GM18507 (cell line): Measurements from ENCODE around the gene ARV1.
A peak's percentile ranks its signal among the peaks of the same experiment; 100 is the strongest.
"Not testable (repeated sequence)": the region's sequence is repeated elsewhere in the genome, so short reads cannot be mapped to it uniquely, and the experiment has no call there.

Source experiments
- DNase-seq: peaks from one replicate; pipeline ENCODE4 v3.0.0; 2011; ENCODE audit warnings: low read depth; ENCODE audit not compliant: insufficient read length; ENCODE audit errors: extremely low spot score
- FAIRE-seq: peaks from 2 replicates; lab custom pipeline; 2011; peaks lifted over from hg19 to GRCh38; lab: Jason Lieb, UNC

ARV1 gene

GRCh38 chr1:231037585-231038517, 59.0 kb downstream of the ARV1 start:
- FAIRE-seq: no peak
- DNase-seq: no peak

- DNase-seq: no peak
Measured at GRCh38 chr1:231039161-231040018, 60.5 kb downstream of the ARV1 start.

GRCh38 chr1:231040019-231040799, 61.3 kb downstream of the ARV1 start, which contains the start of gene FAM89A:
TSS of gene FAM89A (minus strand) at chr1:231040254. CDS start at chr1:231040211, 43 bp downstream.
- peak; percentile 77 for DNase-seq

More at GRCh38 chr1:231039161-231040018, 60.5 kb downstream of the ARV1 start:
- no peak for FAIRE-seq

DNA sequence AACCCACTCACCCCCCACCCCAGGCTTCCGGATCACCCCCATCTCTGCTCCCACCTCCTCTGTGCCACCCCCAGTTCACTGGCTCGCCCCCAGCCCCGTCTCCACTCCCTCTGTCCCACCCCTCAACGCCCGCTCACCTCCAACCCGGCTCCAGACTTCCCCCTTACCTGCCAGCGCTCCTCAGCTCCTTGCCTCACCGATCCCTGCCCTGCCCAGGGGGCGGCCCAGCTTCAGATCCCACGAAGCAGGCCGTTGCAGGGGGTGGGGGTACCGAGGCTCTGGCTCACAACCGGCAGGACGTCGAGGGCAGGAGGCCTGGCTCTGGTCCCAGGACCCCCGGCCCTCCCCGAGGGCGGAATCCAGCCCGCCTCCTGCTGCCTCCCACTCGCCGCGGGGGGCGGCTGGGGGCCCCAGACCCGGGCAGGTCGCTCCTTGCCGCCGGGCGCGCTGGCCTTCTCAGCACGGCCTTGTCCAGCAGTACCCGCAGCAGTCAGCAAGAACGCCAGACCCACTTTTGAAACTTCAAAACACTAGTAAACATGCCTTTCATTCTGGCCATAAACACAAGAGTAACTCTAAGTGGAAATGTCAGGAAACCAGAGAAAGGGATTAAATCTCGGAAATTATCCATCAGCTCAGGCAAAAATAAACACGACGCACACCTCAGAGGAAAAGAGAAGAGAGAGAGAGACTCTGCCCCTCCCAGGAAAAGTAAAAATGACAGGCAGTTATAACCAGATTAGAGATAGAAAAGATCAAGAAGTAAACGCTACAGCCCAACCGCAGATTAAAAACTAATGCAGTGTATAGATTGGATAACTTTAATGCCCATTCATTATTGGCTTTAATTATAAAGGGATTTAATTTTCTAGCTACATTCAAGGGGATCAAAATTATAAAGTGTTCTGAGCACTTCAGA, 62.2 kb downstream of the ARV1 start:
- no peak for DNase-seq
- no peak for FAIRE-seq

More at GRCh38 chr1:231040019-231040799, 61.3 kb downstream of the ARV1 start, which contains the start of gene FAM89A:
- FAIRE-seq: no peak

GRCh38 chr1:231041719-231042261, 62.9 kb downstream of the ARV1 start:
- FAIRE-seq (no peak), DNase-seq (no peak)

DNA sequence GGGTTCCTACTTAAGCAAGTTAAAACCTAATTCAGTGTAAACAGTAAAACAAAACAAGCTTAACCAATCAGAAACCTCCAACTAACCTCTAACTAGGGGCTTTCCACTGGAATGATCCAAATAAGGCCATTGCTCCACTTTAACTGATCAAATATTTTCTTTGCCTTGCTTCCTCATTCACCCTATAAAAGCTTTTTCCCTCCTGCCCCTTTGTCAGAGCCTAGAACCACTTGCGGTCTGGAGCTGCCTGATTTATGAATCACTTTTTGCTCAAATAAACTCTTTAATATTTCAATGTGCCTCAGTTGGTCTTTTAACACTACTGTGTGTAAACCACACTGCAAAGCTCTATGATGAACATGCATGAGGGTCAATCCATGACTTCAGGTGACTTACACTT, 65.7 kb downstream of the ARV1 start:
- DNase-seq (no peak), FAIRE-seq (no peak)

GRCh38 chr1:231045286-231045685, 66.4 kb downstream of the ARV1 start:
- no peak for FAIRE-seq
- DNase-seq: no peak

DNA sequence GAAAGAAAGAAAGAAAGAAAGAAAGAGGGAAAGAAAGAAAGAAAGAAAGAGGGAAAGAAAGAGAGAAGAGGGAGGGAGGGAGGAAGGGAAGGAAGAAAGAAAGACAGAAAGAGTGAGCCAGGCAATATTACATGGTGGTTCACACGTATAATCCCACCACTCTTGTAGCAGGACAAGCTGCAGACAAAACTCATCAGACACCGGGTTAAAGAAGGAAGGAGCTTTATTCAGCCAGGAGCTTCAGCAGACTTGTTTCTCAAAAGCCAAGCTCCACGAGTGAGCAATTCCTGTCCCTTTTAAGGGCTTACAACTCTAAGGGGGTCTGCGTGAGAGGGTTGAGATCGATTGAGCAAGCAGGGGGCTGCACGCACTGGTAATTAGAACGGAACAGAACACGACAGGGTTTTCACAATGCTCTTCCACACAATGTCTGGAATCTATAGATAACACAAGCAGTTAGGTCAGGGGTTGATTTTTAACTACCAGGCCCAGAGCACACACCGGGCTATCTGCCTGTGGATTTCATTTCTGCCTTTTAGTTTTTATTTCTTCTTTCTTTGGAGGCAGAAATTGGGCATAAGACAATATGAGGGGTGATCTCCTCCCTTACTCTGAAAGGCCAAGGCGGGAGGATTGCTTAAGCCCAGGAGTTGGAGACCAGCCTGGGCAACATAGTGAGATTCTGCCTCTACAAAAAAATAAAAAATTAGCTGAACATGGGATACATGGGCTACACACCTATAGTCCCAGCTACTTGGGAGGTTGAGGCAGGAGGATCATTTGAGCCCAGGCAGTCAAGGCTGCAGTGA, 67.2 kb downstream of the ARV1 start:
- DNase-seq, FAIRE-seq: not testable (repeated sequence)

DNA sequence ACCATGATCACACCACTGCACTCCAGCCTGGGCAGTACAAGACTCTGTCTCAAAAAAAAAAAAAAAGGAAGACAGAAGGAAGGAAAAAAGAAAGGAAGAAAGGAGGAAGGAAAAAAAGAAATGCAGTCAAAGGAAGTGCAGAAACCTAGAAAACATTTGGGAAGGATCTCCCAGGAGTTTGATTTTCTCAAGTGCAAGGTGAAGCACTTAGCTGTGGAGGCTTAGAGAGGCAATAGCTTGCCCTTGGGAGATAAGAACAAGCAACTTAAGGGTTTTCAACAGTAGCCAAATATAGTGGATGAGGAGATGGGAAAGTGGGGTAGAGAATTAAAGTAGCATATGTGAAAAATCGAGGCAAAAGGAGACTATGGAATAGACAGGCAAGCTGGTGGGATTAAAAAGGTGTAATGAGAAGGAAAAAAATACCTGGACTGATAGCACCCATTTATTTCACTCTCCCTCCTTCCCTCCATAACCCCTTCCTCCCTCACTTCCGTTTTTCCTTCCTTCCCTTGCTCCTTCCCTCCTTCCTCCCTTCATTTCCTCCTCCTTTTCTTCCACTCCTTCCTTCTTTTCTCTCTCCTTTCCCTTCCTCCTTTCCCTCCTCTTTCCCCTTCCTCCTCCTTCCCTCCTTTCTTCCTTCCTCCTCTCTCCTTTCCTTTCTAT, 68.0 kb downstream of the ARV1 start:
- no peak for FAIRE-seq
- DNase-seq: no peak

DNA sequence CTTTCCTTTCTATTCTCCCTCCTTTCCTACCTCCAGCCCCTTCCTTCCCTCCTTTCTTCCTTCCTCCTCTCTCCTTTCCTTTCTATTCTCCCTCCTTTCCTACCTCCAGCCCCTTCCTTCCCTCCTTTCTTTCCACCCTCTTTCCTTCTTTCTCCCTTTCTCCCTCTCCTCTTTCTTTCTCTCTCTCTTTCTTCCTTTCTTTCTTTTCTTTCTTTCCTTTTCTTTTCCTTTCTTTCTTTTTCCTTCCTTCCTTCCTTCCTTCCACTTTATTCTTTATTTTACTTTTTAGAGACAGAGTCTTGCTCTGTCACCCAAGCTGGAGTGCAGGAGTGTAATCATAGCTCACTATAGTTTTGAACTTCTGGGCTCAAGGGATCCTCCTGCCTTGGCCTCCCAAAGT, 68.6 kb downstream of the ARV1 start:
- DNase-seq, FAIRE-seq: not testable (repeated sequence)

- not testable (repeated sequence) for FAIRE-seq, DNase-seq
Measured at GRCh38 chr1:231048419-231048818, 69.5 kb downstream of the ARV1 start.

DNA sequence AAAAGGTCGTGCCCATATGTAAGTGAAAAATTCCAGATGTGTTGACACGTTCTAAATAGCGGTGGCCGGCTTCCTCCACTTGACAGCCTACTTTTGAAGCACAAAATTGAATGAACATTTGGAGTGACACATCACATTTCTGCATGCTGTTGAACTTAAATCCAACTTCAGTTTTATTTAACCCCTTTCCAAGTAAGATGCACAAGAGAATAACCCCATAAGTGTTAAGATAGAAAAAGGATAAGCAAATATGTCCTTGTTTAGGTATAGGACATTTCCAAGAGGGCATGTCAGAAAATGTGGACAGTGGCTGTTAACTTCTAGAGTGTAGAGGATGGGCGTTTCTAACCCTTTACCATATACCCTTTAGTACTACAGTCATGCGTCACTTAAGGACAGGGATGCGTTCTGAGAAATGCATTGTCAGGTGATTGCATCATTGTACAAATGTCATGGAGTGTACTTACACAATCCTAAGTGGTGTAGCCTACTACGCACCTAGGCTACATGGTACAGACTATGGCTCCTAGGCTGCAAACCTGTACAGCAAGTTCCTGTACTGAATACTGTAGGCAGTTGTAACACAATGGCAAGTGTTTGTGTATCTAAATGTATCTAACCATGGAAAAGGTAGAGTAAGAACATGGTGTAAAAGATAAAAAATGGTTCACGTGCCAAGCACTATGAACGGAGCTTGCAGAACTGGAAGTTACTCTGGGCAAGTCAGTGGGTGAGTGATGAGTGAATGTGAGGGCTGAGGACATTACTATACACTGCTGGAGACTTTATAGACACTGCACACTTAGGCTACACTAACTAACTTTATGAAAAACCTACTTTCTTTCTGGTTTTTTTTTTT, 70.5 kb downstream of the ARV1 start:
- FAIRE-seq (no peak), DNase-seq (no peak)
